Stimulated activated CD8-positive, alpha-beta memory T cell treated with anti-CD3 and anti-CD28 coated beads, Interleukin-4, amount 100 ng/mL, for 48 hours (primary cell): ENCODE results near the gene TEX44.

Experiments used
- DNase-seq: peaks from one replicate; pipeline ENCODE4 v3.0.0-alpha.2; 2020

Gene TEX44

GRCh38 chr2:231611273-231612108, 18.8 kb downstream of the TEX44 start:
- peak; percentile 73 for DNase-seq

- DNase-seq: no peak
Observed at GRCh38 chr2:231612109-231612455, 19.4 kb downstream of the TEX44 start.

GRCh38 chr2:231612456-231613330, 20.0 kb downstream of the TEX44 start:
- peak; percentile 98 for DNase-seq

GRCh38 chr2:231613331-231613662, 20.6 kb downstream of the TEX44 start:
- peak; percentile 51 for DNase-seq

- peak; percentile 90 for DNase-seq
Observed at GRCh38 chr2:231613663-231614558, 21.2 kb downstream of the TEX44 start.

GRCh38 chr2:231614559-231615057, 21.9 kb downstream of the TEX44 start:
- peak; percentile 72 for DNase-seq

GRCh38 chr2:231615058-231615671, 22.5 kb downstream of the TEX44 start:
- DNase-seq: peak; percentile 46

- DNase-seq: no peak
Observed at GRCh38 chr2:231616296-231616695, 23.6 kb downstream of the TEX44 start.

DNA sequence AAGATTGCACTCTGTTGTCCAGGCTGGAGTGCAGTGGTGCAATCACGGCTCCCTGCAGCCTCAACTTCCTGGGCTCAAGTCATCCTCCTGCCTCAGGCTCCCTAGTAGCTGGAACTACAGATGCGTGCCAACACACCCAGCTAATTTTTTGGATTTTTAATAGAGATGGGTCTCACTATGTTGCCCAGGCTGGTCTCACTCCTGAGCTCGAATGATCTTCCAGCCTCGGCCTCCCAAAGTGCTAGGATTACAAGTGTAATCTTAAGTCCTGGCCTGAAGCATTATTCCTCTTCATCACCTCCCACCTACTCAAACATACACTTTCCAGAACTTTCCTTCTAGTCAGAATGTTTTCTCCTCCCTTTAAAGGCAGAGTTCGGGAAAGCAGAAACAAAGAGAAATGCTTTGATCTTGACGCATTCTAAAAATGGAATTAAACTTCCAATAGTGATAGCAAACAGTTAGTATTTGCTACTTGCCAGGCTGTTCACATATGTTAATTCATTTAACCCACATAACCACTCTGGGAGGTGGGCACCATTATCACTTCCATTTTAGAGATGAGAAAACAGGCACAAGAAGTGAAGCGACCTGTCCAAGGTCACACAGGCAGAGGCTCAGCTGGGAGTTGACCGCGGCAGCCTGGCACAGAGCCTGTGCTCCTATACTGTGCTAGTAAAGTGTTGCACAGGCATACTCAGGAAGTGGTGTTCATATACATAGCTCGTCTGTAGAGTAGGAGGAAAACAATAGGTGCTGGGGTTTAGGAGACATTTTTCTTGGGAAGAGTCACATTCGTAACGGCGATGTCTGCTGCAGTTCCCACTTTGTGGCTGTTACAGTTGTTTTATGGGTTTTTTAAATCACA, 24.6 kb downstream of the TEX44 start:
- DNase-seq: no peak

DNA sequence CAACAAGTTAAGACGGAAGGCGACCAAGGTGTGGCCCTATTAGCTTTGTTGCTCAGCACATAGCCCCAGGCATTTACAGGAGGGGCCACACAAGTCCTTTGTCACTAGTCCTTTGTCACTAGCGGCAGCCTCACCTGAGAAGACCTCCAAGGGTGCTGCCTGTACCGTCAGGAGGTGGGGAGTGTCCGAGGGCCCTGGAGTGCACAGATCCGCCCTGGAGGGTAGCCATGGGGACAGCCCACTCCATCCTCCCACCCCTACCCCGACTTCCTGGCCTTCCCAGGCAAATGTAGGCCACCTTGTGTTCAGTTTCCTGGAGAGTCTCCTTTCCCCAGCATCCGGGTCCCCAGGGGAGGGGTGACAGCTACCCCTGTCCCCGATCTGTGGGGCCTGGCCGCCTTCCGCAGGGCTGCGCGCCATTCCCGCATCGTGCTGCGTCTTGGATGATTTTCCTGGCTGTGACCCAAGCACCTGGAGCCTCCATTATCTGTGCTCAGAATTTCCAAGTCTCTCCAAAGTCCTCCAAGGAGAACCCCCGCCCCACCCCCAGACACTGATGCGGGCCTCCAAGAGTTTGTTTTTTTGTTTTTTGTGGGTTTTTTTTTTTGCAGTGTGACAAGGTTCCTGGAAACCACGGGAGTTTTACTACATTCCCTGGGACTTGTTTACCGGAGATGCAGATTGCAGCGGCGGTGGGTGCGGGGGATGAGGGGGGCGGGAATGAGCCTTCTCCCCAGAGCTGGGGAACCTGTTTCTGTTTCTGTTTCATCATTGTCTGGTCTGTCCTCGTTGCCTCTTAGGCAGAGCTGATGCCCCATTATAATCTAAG, 28.6 kb downstream of the TEX44 start:
- DNase-seq: no peak

DNA sequence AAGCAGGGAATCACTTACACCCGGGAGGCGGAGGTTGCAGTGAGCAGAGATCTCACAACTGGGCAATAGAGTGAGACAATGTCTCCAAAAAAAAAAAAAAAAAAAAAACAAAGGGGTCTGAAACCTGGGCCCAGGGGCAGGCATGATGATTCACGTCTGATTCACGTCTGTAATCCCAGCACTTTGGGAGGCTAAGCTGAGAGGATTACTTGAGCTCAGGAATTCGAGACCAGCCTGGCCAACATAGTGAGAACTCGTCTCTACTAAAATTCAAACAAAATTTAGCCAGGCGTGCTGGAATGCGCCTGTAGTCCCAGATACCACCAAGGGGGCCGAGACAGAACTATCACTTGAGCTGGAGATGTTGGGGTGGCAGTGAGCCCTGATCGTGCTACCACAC, 30.3 kb downstream of the TEX44 start:
- no peak for DNase-seq

DNA sequence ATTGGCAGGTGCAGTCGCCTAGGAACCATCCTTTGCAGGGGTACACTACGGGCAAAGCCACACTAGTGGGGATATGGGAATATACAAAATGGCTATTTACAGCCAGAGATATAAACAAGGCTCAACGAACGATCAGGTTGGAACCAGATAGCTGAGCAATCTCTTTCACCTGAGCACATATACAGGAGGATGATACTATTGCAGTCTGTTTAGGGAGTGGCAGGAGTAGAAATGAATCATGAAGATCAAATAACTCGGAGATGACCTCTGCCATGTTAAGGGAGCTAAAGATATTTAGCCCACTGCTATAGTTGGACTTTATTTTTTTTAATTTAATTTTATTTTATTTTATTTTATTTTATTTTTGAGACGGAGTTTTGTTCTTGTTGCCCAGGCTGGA, 33.8 kb downstream of the TEX44 start:
- no peak for DNase-seq

DNA sequence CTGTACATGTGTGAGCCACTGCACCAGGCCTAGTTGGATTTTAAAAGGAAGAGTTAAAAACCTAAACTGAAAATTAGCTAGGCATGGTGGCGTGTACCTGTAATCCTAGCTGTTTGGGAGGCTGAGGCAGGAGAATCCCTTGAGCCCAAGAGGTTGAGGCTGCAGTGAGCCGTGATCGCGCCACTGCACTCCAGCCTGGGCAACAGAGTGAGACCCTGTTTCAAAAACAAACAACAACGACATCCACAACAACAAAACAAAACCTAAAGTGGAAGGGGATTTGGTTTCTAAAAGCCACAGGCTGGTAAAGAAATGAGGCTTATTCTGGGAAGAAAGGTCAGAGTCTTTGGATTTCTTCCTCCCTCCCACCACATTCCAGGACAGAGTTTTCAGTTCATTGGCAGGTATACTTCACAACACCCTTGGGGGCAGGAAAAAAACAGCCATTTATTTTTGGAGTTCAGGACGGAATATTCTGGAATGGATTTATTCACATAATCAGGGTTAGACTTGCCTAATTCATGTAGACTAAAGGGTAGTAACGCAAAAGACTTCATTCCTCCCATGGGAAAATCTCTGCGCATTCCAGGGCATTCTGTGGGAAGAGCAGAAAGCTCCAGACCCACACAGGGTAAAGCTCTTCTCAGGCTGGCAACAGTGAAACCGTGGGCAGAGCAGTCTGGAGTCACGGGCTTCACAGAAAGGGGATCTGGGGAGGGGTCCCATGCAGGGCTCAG, 34.9 kb downstream of the TEX44 start:
- no peak for DNase-seq

DNA sequence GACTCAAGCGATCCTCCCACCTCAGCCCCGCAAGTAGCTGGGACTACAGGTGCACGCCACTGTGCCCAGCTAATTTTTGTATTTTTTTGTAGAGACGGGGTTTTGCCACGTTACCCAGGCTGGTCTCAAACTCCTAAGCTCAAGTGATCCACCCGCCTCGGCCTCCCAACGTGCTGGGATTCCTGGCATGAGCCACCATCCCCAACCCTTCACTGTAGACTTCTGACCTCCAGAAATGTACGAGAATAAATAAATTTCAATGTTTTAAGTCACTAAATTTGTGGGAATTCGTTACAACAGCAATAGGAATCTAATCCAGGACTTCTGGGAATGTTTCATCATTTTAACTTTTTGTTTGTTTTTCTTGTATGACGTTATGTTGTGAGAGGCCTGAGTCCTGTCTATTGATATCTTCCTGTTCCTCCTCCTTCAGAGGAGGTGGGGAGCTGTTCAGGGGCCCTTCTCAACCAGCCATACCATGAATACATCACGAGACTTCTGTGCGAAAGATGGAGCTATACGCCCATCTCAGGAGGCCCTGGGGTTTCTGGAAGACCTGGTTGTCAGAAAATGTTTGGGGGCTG, 40.0 kb downstream of the TEX44 start:
- no peak for DNase-seq

DNA sequence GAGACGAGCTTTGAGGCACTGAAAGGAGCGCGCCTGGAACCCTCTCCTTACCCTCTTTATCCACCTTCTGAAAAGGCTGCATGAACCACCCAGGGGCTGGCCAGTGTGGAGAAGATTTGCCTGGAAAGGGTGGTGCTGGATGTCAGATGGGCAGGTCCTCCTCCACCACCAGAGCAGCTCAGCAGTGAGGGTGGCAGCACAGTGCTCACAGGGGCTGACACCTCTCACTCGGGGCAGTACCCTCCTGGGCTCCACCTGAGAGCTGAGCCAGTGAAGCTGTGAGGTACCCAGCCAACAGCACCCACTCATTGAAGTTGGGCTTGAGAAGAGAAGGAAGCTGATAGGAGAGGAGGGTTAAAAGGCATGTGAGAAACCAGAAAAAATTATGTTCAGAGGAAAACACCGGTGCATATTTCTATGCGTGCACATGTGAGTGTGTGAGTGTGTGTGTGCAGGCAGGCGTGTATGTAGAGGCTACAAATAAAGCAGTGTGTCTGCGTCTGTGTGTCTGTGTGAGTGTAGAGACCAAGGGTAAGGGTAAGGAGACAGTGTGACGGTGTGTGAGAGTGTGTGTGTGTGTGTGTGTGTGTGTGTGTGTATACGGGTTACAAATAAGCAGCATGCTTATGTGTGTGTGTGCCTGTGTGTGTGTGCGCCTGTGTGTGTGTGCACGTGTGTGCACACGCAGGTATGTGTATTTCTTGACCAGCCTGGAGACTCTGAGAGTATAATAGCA, 40.7 kb downstream of the TEX44 start:
- no peak for DNase-seq

- no peak for DNase-seq
Observed at GRCh38 chr2:231634412-231634811, 41.7 kb downstream of the TEX44 start.

- no peak for DNase-seq
Observed at GRCh38 chr2:231634951-231635875, 42.5 kb downstream of the TEX44 start.

GRCh38 chr2:231640241-231640640, 47.6 kb downstream of the TEX44 start:
- DNase-seq: no peak
